GM12864 (cell line): ENCODE measurements around the gene PAMR1.

Source experiments
- DNase-seq: peaks from one replicate; pipeline ENCODE4 v3.0.0-alpha.2; 2011; ENCODE audit warnings: low read depth
- H3K4me3 ChIP-seq: 2 replicates; pipeline ENCODE4 v1.5.1; 2011; ENCODE audit warnings: mild to moderate bottlenecking, low read depth, low read length, control low read depth
- CTCF ChIP-seq: IDR thresholded peaks from 2 replicates; pipeline ENCODE4 v1.5.1; 2011; ENCODE audit warnings: low read depth, mild to moderate bottlenecking, moderate library complexity, low read length, control low read depth, inconsistent platforms; ENCODE audit errors: missing control alignments

Gene PAMR1

GRCh38 chr11:35563484-35564244, 38.2 kb upstream of the PAMR1 start:
- DNase-seq: no peak
- TF ChIP-seq CTCF: no peak
- no peak overlapping the region for H3K4me3 ChIP-seq

GRCh38 chr11:35559949-35560348, 34.5 kb upstream of the PAMR1 start:
- no peak for DNase-seq
- TF ChIP-seq CTCF: no peak
- no peak overlapping the region for H3K4me3 ChIP-seq

- DNase-seq: no peak
- TF ChIP-seq CTCF: no peak
Observed at GRCh38 chr11:35558513-35558912, 33.1 kb upstream of the PAMR1 start.

GRCh38 chr11:35555488-35555887, 30.1 kb upstream of the PAMR1 start:
- H3K4me3 ChIP-seq: no peak overlapping the region
- no peak for TF ChIP-seq CTCF
- no peak for DNase-seq

More at GRCh38 chr11:35558513-35558912, 33.1 kb upstream of the PAMR1 start:
- H3K4me3 ChIP-seq: no peak overlapping the region

- DNase-seq: no peak
Observed at GRCh38 chr11:35554491-35555437, 29.3 kb upstream of the PAMR1 start.

GRCh38 chr11:35553831-35554230, 28.4 kb upstream of the PAMR1 start:
- no peak for DNase-seq
- no peak for TF ChIP-seq CTCF
- H3K4me3 ChIP-seq: no peak overlapping the region

More at GRCh38 chr11:35554491-35555437, 29.3 kb upstream of the PAMR1 start:
- peak; percentile 33 for TF ChIP-seq CTCF
- H3K4me3 ChIP-seq: no peak overlapping the region
